HG03378 (cell line): ENCODE measurements around the gene SLC6A12.

ENCODE experiments used
- ATAC-seq: cut with Tn5 transposase; IDR thresholded peaks from one replicate; pipeline ENCODE4 v1.9.1; 2021; ENCODE audit warnings: mild to moderate bottlenecking, moderate library complexity; ENCODE audit not compliant: unreplicated experiment

The SLC6A12 gene

GRCh38 chr12:145369-145960 is 68.5 kb downstream of the SLC6A12 start:
- ATAC-seq, result no peak

GRCh38 chr12:144650-145284 is 69.2 kb downstream of the SLC6A12 start:
- no peak for ATAC-seq

- ATAC-seq, result no peak
Measured at GRCh38 chr12:143964-144649, 69.8 kb downstream of the SLC6A12 start.

GRCh38 chr12:140162-140561 is 73.8 kb downstream of the SLC6A12 start:
- no peak for ATAC-seq
